RWPE1 (cell line): Measurements from ENCODE around the gene KLK5.
"Not testable (repeated sequence)": the region's sequence is repeated elsewhere in the genome, so short reads cannot be mapped to it uniquely, and the experiment has no call there.

Source experiments
- CTCF ChIA-PET: fragments of 350-600 bp; sonication (Branson Sonifier 250); formaldehyde crosslinking; extraction: SDS; loops from one replicate; lab custom pipeline; 2021; lab: Yijun Ruan, JAX
- POLR2A ChIA-PET: fragments of 400-600 bp; formaldehyde crosslinking; extraction: SDS; loops from one replicate; lab custom pipeline; 2020; ENCODE audit warnings: antibody characterized with exemption; ENCODE audit not compliant: low non-redundant PET; lab: Yijun Ruan, JAX
- DNase-seq: peaks from one replicate; pipeline ENCODE4 v3.0.0; 2012; ENCODE audit warnings: low spot score
- H3K27ac ChIP-seq: fragments of 450-650 bp; 2 replicates; pipeline ENCODE4 v1.5.1; 2017
- TF ChIP-seq, protein P1 (sequence below): fragments of 450-650 bp; conservative IDR thresholded peaks from 2 replicates; pipeline ENCODE4 v1.5.1; 2017; ENCODE audit warnings: low read depth, mild to moderate bottlenecking

The KLK5 gene

DNA sequence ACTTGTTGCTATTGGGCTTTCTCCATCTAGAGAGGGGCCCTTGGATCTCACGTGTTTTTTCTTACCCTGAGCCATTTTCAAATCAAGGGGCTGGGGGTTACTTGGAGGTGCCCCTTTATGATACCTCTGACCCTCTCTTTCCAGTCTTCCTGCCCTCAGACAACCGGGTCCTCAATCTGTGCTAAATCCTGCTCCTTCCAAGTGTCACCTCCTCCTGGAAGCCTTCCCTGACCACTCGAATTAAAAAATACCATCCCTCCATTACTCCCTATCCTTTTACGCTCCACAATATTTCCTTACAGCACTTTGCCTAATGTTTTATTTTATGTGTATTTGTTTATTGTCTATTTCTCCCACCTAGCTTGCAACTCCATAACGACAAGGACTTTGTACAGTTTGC, 45.2 kb upstream of the KLK5 start:
- POLR2A ChIA-PET: interaction anchor here (0.5 kb wide), 1 partner anchor 7 kb away, joined by 3 read pairs; no protein-coding TSS in a partner anchor
- TF ChIP-seq, protein P1, sequence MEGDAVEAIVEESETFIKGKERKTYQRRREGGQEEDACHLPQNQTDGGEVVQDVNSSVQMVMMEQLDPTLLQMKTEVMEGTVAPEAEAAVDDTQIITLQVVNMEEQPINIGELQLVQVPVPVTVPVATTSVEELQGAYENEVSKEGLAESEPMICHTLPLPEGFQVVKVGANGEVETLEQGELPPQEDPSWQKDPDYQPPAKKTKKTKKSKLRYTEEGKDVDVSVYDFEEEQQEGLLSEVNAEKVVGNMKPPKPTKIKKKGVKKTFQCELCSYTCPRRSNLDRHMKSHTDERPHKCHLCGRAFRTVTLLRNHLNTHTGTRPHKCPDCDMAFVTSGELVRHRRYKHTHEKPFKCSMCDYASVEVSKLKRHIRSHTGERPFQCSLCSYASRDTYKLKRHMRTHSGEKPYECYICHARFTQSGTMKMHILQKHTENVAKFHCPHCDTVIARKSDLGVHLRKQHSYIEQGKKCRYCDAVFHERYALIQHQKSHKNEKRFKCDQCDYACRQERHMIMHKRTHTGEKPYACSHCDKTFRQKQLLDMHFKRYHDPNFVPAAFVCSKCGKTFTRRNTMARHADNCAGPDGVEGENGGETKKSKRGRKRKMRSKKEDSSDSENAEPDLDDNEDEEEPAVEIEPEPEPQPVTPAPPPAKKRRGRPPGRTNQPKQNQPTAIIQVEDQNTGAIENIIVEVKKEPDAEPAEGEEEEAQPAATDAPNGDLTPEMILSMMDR: no peak
- DNase-seq: no peak
- CTCF ChIA-PET: no interaction called here
- no peak overlapping the region for H3K27ac ChIP-seq

DNA sequence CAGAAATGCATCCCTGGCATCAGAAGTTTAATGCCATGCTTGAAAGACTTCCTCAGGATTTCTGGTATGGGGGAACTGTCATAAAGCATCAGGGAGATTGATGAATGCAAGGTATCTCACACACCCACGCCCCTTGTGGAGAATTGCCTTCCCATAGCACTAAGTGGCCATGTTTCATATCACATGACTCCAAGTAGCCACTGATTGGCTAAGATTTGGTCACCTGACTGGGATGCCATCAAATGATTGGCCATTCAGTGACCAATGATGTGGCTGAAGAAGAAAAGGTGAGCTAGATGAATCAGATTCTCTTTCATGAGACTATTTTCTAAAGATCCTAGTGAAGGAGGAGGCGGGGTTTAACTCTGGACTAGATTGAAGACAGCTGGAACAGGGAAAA, 41.3 kb upstream of the KLK5 start:
- TF ChIP-seq, protein P1: no peak
- ChIA-PET CTCF (interaction anchor here (1.2 kb wide), 1 partner anchor 43 kb away, joined by 3 read pairs; no protein-coding TSS in a partner anchor), POLR2A (interaction anchor here (0.6 kb wide), 1 partner anchor 11 kb away, joined by 5 read pairs; no protein-coding TSS in a partner anchor)
- no peak for DNase-seq
- no peak overlapping the region for H3K27ac ChIP-seq

DNA sequence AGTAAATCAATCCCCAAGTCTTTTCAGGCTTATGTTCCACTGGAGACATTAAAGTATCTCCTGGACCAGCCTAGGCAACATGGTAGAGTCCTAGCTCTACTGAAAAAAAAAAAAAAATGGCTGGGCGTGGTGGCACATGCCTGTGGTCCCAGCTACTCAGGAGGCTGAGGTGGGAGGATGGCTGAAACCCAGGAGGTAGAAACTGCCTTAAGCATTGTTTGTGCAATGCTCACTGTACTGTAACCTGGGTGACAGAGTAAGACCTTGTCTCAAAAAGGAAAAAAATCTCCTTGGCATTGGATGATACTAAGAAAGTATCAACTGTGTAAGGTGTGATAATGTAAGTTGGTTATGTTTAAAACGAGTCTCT, 39.8 kb upstream of the KLK5 start:
- ChIA-PET POLR2A (no interaction called here), CTCF (no interaction called here)
- DNase-seq: no peak
- TF ChIP-seq, protein P1: no peak
- no peak overlapping the region for H3K27ac ChIP-seq

DNA sequence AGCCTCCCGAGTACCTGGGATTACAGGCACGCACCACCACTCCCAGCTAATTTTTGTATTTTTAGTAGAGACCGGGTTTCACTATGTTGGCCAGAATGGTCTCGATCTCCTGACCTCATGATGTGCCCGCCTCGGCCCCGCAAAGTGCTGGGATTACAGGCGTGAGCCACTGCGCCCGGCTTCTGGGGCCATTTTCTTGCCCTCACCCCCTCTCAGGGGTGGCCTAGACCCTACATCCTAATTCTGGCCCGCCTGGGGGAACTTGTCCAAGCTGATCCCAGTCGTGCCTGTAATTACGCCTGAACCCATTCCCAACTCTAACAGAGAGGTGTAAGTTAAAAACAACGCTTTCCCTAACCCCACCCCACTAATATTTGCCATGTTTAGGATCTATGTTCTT, 31.6 kb upstream of the KLK5 start:
- CTCF ChIA-PET, DNase-seq, H3K27ac ChIP-seq, POLR2A ChIA-PET: not testable (repeated sequence)

DNA sequence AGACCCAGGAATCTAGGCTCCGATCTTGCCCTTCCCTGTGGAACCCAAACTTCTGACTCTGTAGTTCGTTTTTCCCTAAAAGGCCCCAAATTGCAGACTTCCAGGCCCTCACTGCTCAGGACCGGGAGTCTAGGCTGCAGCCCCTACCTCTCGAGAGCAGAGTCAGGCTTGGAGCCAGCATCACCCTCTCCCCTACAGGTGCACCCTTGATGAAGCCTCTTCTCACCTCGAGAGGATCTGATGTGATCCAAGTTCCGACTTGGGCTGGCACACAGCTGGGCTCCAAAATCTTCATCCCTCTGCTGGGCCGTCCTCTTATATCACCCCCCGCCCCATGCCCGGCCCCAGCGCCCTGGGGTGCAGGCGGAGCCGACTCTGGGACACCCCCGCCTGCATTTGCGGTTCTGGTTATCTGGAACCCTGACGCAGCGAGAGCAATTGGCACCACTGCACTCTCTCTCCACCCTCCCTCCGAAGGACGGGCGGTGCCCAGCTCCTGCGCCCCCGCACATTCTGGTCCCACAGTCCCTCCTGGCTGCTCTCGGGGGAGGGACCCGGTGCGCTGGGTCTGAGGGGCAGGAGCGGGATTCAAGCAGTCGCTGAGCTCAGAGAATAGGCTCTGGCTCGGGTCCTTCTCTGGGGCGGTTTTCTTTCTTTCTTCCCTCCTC, 30.9 kb upstream of the KLK5 start, which contains the start of gene KLK7:
KLK7 (minus strand) TSS at position 293 of the 668 bp plus-strand sequence. CDS start 1,518 bp downstream, outside the sequence.
- H3K27ac ChIP-seq: no peak within 1 kb of the TSS
- POLR2A ChIA-PET: no interaction called here
- no peak for DNase-seq
- CTCF ChIA-PET: interaction anchor here (0.5 to 0.9 kb wide), 2 partner anchors 26 to 260 kb away, joined by 3 read pairs; no protein-coding TSS in a partner anchor
- TF ChIP-seq, protein P1: no peak

DNA sequence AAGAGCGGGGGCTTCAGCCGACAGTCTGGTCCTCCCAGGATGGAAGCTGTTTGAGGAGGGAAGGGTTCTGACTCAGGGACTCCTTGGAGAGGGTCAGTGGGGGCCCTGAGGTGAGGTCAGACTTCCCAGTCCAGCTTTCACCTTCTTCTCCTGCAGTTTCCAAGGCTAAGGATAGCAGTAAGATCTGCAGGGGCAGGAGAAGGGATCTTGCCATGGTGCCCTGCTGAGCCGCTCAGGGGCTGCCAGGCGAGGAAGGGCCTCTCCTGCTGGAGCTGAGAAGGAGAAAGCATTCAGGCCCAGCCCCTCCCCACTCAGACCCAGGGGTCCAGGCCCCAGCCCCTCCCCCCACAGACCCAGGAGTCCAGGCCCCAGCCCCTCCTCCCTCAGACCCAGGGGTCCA, 29.3 kb upstream of the KLK5 start:
- ChIA-PET POLR2A (interaction anchor here (0.6 kb wide), 1 partner anchor 106 kb away, joined by 4 read pairs; no protein-coding TSS in a partner anchor), CTCF (interaction anchor here (0.6 kb wide), 1 partner anchor 118 kb away, joined by 5 read pairs; no protein-coding TSS in a partner anchor)

More for the DNA sequence above, 29.3 kb upstream of the KLK5 start:
- no peak overlapping the region for H3K27ac ChIP-seq
- no peak for DNase-seq
- TF ChIP-seq, protein P1: no peak
